Hematopoietic multipotent progenitor cell treated with erythropoietin and hydrocortisone succinate and interleukin-3 and kit ligand, for 17 days (in vitro differentiated cells): ENCODE measurements around the gene TLE2.

Experiments
- DNase-seq: peaks from one replicate; pipeline ENCODE4 v3.0.0-alpha.2; 2015; ENCODE audit warnings: low spot score

The TLE2 gene

GRCh38 chr19:3036119-3036976, 7.3 kb upstream of the TLE2 start:
- peak; percentile 84 for DNase-seq

GRCh38 chr19:3035542-3036118, 6.5 kb upstream of the TLE2 start:
- DNase-seq = peak; percentile 98

- DNase-seq = no peak
These were observed 5.8 kb upstream of the TLE2 start for GRCh38 chr19:3034656-3035541.

GRCh38 chr19:3034406-3034655, 5.3 kb upstream of the TLE2 start:
- DNase-seq = no peak

GRCh38 chr19:3033595-3034405, 4.7 kb upstream of the TLE2 start:
- DNase-seq = no peak

GRCh38 chr19:3031607-3031867, 2.5 kb upstream of the TLE2 start:
- DNase-seq = no peak

- no peak for DNase-seq
These were observed 595 bp downstream of the TLE2 start for GRCh38 chr19:3028305-3029064.

- no peak for DNase-seq
These were observed 1.1 kb downstream of the TLE2 start for GRCh38 chr19:3027981-3028304.

- no peak for DNase-seq
These were observed 1.8 kb downstream of the TLE2 start for GRCh38 chr19:3027292-3027691.

- no peak for DNase-seq
These were observed 2.3 kb downstream of the TLE2 start for GRCh38 chr19:3026768-3027167.

- DNase-seq = no peak
These were observed 3.6 kb downstream of the TLE2 start for GRCh38 chr19:3025549-3025886.

- no peak for DNase-seq
These were observed 4.1 kb downstream of the TLE2 start for GRCh38 chr19:3024870-3025548.

GRCh38 chr19:3024509-3024869, 4.6 kb downstream of the TLE2 start:
- DNase-seq = no peak

GRCh38 chr19:3020321-3020960, 8.6 kb downstream of the TLE2 start:
- DNase-seq = no peak

GRCh38 chr19:3019211-3019854, 9.7 kb downstream of the TLE2 start:
- DNase-seq = no peak

- no peak for DNase-seq
These were observed 11.2 kb downstream of the TLE2 start for GRCh38 chr19:3017923-3018322.

GRCh38 chr19:3015126-3016057, 13.7 kb downstream of the TLE2 start:
- no peak for DNase-seq

GRCh38 chr19:3014135-3014534, 14.9 kb downstream of the TLE2 start:
- DNase-seq = no peak

GRCh38 chr19:3013263-3013725, 15.8 kb downstream of the TLE2 start:
- DNase-seq = no peak
